Suprapubic skin (tissue), 4 donors: ENCODE data around the gene PANX2. TPM values are rescaled to one million over a fixed set of nuclear protein-coding genes. Genes with fewer than 3 reads are reported as not detected.

Experiments
- DNase-seq, 2 donors: peaks; one replicate each; pipeline ENCODE4 v3.0.0-alpha.2; 2019; ENCODE audit warnings: low spot score in 2 of 2
- H3K27ac ChIP-seq: fragments of 200-600 bp; sonication (generic); one replicate; pipeline ENCODE4 v1.5.1; 2019
- H3K27me3 ChIP-seq: fragments of 200-600 bp; sonication (generic); one replicate; pipeline ENCODE4 v1.5.1; 2019
- H3K36me3 ChIP-seq: fragments of 200-600 bp; sonication (generic); one replicate; pipeline ENCODE4 v1.5.1; 2019
- H3K4me1 ChIP-seq: fragments of 200-600 bp; sonication (generic); one replicate; pipeline ENCODE4 v1.5.1; 2019
- H3K4me3 ChIP-seq: fragments of 200-600 bp; sonication (generic); one replicate; pipeline ENCODE4 v1.5.1; 2019; ENCODE audit warnings: mild to moderate bottlenecking
- H3K9me3 ChIP-seq: fragments of 200-600 bp; sonication (generic); one replicate; pipeline ENCODE4 v1.5.1; 2019
- CTCF ChIP-seq, 2 donors: fragments of 200-600 bp in 1 of 2; fragments of 450-650 bp in 1 of 2; sonication (generic) in 1 of 2; IDR thresholded peaks; one replicate each; pipeline ENCODE4 v1.5.1; 2016 to 2019; ENCODE audit warnings: antibody characterized with exemption in 2 of 2, mild to moderate bottlenecking in 1 of 2, moderate library complexity in 1 of 2
- EP300 ChIP-seq: sonication (generic); formaldehyde crosslinking; IDR thresholded peaks from one replicate; pipeline ENCODE4 v1.6.1; 2017; ENCODE audit warnings: antibody characterized with exemption
- POLR2A ChIP-seq, 2 donors: fragments of 450-650 bp; IDR thresholded peaks; one replicate each; pipeline ENCODE4 v1.6.1; 2017; ENCODE audit warnings: antibody characterized with exemption in 2 of 2, mild to moderate bottlenecking in 2 of 2, moderate library complexity in 2 of 2
- POLR2AphosphoS5 ChIP-seq, 3 donors: sonication (generic); formaldehyde crosslinking; IDR thresholded peaks; one replicate each; pipeline ENCODE4 v1.6.1; 2017; ENCODE audit warnings: antibody characterized with exemption in 3 of 3
- WGBS: methylation state at CpG from one replicate; pipeline ENCODE4 v1.1.5; 2018; 5-methylcytosine and 5-hydroxymethylcytosine counted together
- total RNA-seq, 4 donors: library from RNA; depleted of rRNA; stranded (reverse); fragments of >200 nt; gene quantifications; one replicate each; pipeline ENCODE4 v1.1.0, GENCODE V29; 2016

The PANX2 gene
- total RNA-seq, 4 donors from 2014 or later = 1.2 to 2.8 (median 2.2) TPM

- Histone ChIP-seq H3K27ac (no peak overlapping the region), H3K27me3 (no peaks in the 10 kb centered on the region), H3K4me3 (no peak overlapping the region), H3K36me3 (no peaks in the 10 kb centered on the region), H3K4me1 (peaks cover 2% of the 10 kb centered on the region), H3K9me3 (no peaks in the 10 kb centered on the region)
- DNase-seq = peak in 1 of 2 donors; percentile 59
- 30% methylated on average over 15 of the region's 22 CpGs for WGBS
- no peak for TF ChIP-seq POLR2AphosphoS5 (IDR thresholded peaks at IDR 0.05)
- peak; percentile 25 to 70 for TF ChIP-seq CTCF (IDR thresholded peaks at IDR 0.05)
These were observed 21.4 kb upstream of the PANX2 start for GRCh38 chr22:50148991-50149721.

GRCh38 chr22:50150161-50151129 is 20.1 kb upstream of the PANX2 start:
- H3K27me3 ChIP-seq = no peaks in the 10 kb centered on the region
- TF ChIP-seq POLR2A (IDR thresholded peaks at IDR 0.05) (no peak), POLR2AphosphoS5 (IDR thresholded peaks at IDR 0.05) (no peak), CTCF (IDR thresholded peaks at IDR 0.05) (no peak), EP300 (no peak)
- H3K9me3 ChIP-seq = no peaks in the 10 kb centered on the region
- H3K27ac ChIP-seq = no peak overlapping the region
- H3K4me1 ChIP-seq = peaks cover 2% of the 10 kb centered on the region
- WGBS = 89% methylated on average over 25 of the region's 35 CpGs
- no peaks in the 10 kb centered on the region for H3K36me3 ChIP-seq
- no peak overlapping the region for H3K4me3 ChIP-seq
- peak; percentile 45 to 76 for DNase-seq

- no peaks in the 10 kb centered on the region for H3K36me3 ChIP-seq
- H3K27me3 ChIP-seq = no peaks in the 10 kb centered on the region
- H3K27ac ChIP-seq = no peak overlapping the region
- H3K9me3 ChIP-seq = no peaks in the 10 kb centered on the region
- WGBS = 83% methylated on average over 10 of the region's 33 CpGs
- H3K4me3 ChIP-seq = no peak overlapping the region
- peak; percentile 44 to 71 for DNase-seq
- TF ChIP-seq POLR2AphosphoS5 (IDR thresholded peaks at IDR 0.05) = no peak
- TF ChIP-seq POLR2A (IDR thresholded peaks at IDR 0.05) = no peak
- TF ChIP-seq CTCF (IDR thresholded peaks at IDR 0.05) = no peak
- TF ChIP-seq EP300 = no peak
- no peaks in the 10 kb centered on the region for H3K4me1 ChIP-seq
These were observed 18.7 kb upstream of the PANX2 start for GRCh38 chr22:50151571-50152537.

- DNase-seq = peak; percentile 55 to 72
- TF ChIP-seq CTCF (IDR thresholded peaks at IDR 0.05) (no peak), POLR2A (IDR thresholded peaks at IDR 0.05) (no peak), POLR2AphosphoS5 (IDR thresholded peaks at IDR 0.05) (no peak), EP300 (no peak)
- Histone ChIP-seq H3K9me3 (no peaks in the 10 kb centered on the region), H3K27ac (no peak overlapping the region), H3K27me3 (no peaks in the 10 kb centered on the region), H3K4me3 (no peak overlapping the region), H3K36me3 (no peaks in the 10 kb centered on the region), H3K4me1 (no peaks in the 10 kb centered on the region)
- 83% methylated on average over 22 of the region's 25 CpGs for WGBS
These were observed 17.3 kb upstream of the PANX2 start for GRCh38 chr22:50153056-50153755.
